GM18870 (cell line): ENCODE measurements around the gene CCDC138.
"Not testable (repeated sequence)": the region's sequence is repeated elsewhere in the genome, so short reads cannot be mapped to it uniquely, and the experiment has no call there.

Experiments
- ATAC-seq: cut with Tn5 transposase; IDR thresholded peaks from one replicate; pipeline ENCODE4 v1.9.1; 2021; ENCODE audit warnings: moderate library complexity; ENCODE audit not compliant: unreplicated experiment

Gene CCDC138

GRCh38 chr2:108786354-108787215 is at the start of gene CCDC138:
CCDC138 (plus strand) TSS chr2:108786771; CDS start chr2:108786823, 52 bp downstream.
- peak; percentile 94 for ATAC-seq

GRCh38 chr2:108757973-108758372 is 28.6 kb upstream of the CCDC138 start:
- ATAC-seq: not testable (repeated sequence)

- not testable (repeated sequence) for ATAC-seq
Measured at GRCh38 chr2:108762618-108763017, 24.0 kb upstream of the CCDC138 start.

GRCh38 chr2:108766671-108767070 is 19.9 kb upstream of the CCDC138 start:
- not testable (repeated sequence) for ATAC-seq

- not testable (repeated sequence) for ATAC-seq
Measured at GRCh38 chr2:108767859-108768258, 18.7 kb upstream of the CCDC138 start.

DNA sequence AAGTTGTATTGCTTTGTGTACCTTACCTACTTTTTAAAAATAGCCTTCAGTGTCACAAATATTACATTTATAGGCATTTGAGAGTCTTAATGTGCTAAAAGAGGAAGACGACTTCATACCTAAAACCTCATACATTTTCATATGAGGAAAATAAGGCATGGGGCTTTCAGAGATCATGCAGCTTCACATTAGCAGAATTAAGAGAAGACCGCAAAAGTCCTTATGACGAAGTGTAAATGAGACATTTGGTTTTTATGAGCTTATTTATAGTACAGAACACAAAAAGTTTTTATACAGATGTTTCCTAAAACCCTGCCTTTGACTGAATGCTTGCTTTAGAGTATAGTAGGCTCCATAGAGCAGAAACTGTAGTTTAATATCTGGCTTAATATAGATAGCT is 10.1 kb upstream of the CCDC138 start:
- peak; percentile 81 for ATAC-seq

- no peak for ATAC-seq
Measured at GRCh38 chr2:108778857-108779256, 7.7 kb upstream of the CCDC138 start.

GRCh38 chr2:108786008-108786353 is 590 bp upstream of the CCDC138 start:
- ATAC-seq: no peak

GRCh38 chr2:108787216-108787541 is 608 bp downstream of the CCDC138 start:
- no peak for ATAC-seq

DNA sequence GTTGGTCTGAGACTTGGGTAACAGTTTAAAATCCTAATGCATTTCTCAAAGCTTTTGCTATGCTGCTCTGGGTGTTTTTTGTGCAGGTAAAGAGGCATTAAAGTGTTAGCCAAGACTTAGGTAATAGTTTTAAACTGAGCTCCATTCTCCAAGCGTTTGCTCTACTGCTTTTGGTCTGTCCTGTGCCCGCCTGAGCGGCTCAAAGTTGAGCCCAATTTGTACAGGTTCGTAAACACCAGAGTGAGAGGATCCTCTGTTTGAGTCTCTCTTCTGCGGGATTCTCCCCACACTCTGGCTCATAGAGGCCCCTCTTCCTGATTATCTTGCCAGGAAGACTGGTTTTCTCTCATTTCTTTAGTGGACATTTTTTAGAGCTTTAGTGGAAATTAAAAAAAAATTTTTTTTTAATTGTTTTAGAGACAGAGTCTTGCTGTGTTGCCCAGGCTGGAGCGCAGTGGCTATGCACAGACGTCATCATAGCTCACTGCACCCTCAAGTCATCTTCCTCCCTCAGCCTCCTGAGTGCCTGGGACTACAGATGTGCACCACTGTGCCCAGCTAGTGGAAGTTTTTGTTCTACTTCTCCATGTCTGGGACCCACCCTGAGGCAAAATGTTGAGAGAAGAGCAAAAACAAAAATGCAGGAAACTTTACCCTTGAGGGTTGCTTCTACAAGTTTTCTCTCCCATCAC is 16.6 kb downstream of the CCDC138 start:
- no peak for ATAC-seq

- no peak for ATAC-seq
Measured at GRCh38 chr2:108805032-108805431, 18.5 kb downstream of the CCDC138 start.

DNA sequence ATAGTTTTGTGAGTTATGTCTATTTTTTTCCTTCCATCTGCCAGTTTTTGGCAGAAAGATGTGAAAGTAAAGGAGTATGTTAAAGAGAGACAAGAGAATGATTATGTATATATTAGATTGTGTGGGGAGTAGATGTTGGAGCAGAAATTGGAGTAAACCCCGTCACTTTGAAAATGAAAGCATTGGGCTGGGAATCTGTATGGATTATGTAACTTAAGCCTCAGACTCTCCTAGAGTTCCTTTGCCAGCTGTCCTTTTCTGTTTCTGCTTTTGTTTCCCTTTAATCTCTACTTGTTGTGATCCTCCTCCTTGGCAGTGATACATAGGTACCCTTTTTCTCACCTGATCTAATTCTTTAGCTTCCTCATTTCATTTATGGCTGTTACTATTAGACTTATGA is 19.2 kb downstream of the CCDC138 start:
- no peak for ATAC-seq

DNA sequence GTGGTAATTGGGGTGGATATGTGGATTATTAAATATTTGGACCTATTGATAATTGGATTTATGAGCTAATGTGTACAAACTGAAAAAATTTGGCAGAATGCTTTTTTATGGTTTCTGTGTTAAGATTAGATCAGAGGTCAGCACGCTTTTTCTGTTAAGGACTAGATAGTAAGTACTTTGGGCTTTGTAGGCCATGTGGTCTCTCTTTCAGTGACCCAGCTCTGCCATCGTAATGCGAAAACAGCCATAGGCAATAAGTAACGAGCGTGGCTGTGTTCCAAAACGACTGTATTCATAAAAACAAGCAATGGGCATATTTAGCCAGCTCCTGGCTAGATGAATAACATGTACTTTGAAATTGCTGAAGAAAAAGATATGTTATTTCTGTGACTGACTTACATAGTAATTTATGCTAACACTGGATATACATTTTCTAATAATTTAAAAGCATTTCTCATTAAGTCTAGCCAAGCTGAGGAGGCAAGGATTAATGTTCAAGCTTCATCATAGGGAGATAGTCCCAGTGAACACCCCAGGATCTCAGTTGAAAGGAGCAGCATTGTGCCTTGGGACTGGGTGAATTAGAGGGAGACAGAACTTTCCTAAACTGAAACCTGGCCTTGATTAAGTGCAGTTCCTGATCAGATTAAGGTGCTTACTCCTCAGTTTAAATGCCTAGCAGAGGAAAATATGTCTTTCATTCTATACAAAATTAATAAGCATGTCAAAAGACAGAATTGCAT is 20.0 kb downstream of the CCDC138 start:
- ATAC-seq: no peak

DNA sequence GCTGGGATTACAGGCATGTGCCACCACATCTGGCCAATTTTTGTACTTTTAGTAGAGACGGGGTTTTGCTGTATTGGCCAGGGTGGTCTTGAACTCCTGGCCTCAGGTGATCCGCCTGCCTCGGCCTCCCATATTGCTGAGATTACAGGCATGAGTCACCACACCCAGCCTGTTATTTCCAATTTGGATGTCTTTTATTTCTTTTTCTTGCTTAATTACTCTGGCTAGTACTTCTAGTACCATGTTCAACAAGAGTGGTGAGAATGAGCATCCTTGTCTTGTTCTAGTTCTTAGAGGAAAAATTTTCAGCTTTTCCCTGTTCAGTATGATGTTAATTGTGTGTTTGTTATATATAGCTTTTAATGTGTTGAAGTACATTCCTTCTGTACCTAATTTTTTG is 23.4 kb downstream of the CCDC138 start:
- no peak for ATAC-seq

DNA sequence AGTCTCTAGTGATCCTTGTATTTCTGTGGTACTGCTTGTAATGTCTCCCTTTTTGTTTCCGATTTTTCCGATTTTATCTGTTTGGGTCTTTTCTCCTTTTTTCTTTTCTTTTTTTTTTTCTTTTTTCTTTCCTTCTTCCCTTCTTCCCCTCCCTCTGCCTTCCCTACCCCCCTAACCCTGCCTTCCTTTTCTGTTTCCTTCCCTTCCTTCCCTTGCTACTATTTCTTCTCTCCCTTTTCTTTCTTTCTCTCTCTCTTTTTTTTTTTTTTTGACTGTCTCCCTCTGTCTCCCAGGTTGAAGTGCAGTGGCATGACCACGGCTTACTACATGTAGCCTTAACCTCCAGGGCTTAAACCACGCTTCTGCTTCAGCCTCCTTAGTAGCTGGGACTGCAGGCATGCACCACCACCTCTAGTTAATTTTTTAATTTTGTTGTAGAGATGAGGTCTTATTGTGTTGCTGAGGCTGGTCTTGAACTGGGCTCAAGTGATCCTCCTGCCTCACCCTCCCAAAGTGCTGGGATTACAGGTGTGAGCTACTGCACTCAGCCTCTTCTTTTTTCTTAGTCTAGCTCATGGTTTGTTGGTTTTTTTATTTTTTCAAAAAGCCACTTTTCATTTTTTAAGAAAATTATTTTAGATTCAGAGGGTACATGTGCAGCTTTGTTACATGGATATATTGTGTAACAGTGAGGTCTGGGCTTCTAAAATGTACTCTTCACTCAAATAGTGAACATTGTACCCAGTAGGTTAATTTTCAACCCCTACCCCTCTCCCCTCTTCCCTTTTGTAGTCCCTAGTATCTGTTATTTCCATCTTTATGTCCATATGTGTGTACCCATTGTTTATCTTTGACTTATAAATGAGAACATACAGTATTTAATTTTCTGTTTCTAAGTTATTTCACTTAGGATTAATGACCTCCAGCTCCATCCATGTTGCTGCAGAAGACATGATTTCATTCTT is 24.7 kb downstream of the CCDC138 start:
- ATAC-seq: no peak

DNA sequence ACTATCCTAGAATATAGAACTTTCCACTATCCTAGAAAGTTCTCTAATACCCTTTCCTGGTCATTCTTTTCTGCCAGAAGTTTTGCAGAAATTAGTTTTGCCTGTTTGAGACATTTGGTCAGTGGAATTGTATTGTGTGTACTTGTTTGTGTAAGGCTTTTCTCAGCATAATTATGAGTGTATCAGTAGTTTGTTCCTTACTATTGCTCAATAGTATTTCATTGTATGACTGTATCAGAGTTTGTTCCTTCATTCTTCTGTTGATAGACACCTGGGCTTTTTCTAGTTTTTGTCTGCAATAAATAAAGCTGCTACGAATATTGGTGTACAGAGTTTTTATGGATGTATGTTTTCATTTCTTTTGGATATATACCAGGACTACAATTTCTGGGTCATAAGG is 27.2 kb downstream of the CCDC138 start:
- ATAC-seq: no peak

DNA sequence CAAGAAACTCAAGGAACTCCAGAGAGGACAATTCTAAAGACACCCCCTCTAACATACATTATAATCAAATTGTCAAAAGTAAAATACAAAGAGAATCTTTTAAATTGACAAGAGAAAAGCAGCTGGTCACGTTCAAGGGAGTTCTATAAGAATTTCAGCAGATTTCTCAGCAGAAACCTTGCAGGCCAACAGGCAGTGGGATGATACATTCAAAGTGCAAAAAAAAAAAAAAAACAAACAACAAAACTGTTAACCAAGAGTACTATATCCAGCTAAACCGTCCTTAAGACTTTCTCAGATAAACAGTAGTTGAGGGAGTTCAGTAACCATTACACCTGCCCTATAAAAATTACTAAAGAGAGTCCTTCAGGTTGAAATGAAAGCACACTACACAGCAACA is 33.9 kb downstream of the CCDC138 start:
- no peak for ATAC-seq

DNA sequence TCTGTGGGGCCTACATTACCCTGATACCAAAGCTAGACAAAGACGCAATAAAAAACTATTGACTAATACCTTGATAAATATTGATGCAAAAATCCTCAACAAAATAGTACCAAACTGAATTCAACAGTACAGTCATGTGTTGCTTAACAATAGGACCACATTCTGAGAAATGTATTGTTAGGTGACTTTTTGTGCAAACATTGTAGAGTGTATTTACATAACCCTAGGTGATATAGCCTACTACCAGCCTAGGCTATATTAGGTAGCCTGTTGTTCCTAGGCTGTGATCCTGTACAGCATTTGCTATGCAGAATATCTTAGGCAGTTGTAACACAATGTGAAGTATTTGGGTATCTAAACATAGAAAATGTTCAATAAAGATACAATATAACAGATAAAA is 36.7 kb downstream of the CCDC138 start:
- ATAC-seq: no peak

DNA sequence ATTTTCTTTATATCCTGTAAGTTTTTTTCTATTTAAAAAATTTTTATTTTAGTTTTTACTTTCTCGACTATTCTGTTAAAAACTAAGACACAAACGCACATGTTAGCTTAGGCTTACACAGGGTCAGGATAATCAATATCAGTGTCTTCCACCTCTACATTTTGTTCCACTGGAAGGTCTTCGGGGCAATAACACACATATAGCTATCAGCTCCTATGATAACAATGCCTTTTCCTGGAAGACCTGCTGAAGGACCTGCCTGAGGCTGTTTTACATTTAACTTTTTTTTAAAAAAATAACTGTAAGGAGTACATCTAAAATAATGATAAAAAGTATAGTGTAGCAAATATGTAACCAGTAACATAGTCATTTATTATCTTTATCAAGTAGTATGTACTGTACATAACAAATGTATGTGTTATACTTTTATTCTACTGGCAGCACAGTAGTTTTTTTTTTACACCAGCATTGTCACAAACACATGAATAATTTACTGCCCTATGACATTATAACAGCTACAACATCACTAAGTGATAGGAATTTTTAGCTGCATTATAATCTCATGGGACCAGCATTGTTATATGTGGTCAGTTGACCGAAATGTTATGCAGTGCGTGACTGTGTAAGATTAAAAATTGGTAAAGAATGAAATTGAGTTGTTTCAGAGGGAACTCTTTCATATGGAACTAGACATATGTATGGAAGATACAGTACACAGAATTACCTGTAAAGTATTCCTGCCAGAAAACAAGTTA is 37.9 kb downstream of the CCDC138 start:
- no peak for ATAC-seq

DNA sequence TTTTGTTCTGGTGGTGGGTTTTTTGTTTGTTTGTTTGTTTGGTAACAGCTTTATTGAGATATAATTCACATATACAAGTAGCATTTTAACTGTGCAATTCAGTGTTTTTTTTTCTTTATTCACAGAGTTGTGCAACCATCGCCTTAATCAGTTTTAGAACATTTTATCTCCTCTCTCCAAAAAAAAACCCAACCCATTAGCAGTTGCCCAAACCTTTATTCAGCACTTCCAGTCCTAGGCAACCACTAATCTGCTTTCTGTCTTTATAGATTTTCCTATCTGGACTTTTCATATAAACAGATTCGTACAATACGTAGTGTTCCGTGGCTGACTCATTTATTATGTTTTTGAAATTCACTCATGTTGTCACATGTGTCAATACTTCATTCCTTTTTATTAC is 38.7 kb downstream of the CCDC138 start:
- no peak for ATAC-seq
